Glomerular visceral epithelial cell (primary cell): Measurements from ENCODE around the gene CDT1.
"Not testable (repeated sequence)": the region's sequence is repeated elsewhere in the genome, so short reads cannot be mapped to it uniquely, and the experiment has no call there.

Experiments used
- DNase-seq: peaks from one replicate; pipeline ENCODE4 v3.0.0-alpha.2; 2016; ENCODE audit errors: extremely low spot score

CDT1 gene

DNA sequence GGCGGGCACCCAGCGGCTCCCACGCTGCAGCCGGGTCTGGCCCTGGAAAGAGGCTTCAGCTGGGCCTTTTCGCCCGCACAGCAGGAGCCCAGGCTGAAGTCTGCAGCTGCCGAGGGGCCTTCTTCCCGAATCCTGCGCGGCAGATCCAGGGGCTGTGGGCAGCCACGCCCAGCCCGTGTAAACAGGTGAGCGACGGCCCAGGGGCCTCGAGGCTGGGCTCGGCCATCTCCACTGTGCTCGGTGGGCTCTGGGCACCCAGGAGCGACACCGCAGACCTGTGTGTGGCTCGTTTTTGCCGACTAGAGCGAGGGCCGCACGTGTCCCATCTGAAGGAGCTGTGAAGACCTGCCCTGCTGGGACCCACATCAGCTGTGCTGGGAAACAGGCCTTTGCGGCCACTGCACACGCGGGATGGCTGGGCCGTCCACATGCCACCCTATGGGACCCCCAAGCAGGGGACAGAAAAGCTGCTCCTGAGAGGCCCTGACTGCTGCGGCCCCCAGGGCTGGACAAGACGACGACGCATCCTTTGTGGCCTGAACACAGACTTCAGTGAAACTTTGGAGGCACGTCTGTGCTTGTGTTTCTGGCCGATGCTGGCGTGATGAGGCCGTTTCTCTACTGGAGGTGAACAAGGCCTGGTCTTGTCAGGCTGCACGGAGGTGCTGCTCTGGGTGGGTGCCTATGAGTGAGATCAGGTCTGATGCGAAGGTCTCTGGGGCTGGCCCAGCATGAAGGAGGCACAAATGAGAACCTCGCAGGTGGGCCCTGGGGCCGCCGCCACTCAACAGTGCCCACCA, 13.3 kb downstream of the CDT1 start:
- no peak for DNase-seq

DNA sequence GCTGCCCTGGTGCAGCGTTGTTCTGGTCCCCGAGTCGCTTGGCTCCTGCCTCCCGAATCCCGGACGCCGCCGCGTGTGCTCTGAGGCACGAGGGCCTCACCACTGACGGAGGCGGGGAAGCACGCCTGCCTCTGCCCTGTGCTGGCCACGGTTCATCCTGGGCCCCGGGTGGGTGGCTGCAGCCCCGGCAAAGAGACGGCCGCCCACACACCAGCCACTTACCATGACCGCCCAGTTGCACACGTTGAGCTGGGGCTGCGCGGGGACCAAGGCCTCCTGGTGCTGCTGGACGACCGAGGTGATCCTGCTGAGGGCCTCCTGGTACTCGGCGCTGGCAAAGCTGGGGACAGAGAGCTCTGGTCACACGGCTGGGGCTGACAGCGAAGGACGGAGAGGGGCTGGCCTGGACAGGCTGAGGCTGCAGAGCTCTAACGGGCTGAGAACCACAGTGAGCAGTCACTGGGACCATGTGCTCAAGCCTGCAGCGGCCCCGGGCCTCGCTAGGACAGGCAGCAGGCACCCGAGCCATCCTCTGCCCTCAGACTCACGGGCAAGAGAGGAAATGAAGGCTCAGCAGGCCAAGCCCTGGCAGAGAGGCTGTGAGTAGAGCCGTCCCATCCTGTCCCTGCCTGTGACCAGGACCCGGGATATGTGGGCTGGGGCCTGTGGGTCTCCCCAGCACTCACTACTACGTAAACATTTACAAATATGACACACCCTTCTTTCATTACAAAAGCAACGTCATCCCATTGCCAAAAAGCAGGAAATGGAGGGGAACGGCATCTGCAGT, 14.4 kb downstream of the CDT1 start:
- no peak for DNase-seq

DNA sequence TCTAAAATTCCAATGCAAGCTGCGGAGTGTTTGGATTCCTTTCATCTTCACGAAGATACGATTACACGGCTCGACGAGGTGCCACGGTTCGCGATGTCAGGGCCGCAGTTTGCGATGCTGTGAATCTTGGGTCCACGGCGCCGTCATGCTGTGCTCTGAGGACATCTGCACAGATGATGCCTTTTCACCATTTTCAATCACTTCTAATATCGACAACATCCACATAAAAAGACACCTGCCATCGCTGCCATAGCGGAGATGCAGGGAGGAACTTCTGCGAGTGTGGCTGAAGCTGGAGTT, 14.9 kb downstream of the CDT1 start:
- no peak for DNase-seq

DNA sequence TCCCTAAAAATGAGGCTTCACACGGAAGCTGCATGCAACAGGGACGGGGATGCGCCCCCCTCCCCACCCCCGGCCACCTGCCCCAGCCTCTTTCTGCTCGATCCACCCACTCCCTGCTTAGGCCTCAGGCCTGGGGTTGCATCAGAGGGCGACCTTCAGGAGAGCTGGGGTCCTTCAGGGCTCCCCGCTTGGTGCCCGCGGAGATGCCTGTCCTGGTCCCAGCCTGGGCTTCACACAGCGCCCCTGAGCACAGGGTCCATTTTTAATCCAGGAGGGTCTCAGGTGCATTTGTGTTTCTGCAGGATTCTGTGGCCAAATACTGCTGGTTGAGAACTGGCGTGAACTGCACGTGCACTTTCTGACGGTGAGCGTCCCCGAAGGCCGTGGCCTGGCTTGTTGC, 15.5 kb downstream of the CDT1 start:
- no peak for DNase-seq

DNA sequence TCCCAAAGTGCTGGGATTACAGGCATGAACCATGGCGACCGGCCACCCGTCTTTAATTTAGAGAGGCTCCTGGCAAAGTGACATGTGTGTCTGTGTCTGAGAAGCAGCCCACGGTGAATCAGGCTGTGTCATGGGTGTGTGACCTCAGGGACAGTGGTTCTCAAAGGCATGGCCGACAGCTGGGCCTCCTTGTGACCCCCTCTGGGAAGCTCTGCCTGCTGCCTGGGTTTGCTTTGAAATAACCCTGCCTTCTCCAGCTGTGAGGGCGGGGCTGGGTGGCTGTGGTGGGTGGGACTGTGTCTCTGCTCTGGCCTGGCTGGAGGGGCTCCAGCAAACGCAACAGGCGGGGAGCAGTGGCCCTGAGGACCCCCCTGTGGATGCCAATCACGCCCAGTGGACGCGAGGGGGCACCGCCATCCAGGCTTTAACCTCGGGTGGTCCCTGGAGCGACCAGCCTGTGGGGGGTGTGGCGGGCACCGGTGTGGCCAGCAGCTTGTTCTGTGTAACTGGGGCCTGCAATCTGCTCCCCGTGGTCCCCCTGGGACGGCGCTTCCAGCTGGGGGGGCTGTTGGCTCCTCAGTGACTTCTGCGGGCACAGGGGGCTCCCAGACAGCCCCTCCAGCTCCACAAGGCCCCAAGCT, 16.9 kb downstream of the CDT1 start:
- no peak for DNase-seq

DNA sequence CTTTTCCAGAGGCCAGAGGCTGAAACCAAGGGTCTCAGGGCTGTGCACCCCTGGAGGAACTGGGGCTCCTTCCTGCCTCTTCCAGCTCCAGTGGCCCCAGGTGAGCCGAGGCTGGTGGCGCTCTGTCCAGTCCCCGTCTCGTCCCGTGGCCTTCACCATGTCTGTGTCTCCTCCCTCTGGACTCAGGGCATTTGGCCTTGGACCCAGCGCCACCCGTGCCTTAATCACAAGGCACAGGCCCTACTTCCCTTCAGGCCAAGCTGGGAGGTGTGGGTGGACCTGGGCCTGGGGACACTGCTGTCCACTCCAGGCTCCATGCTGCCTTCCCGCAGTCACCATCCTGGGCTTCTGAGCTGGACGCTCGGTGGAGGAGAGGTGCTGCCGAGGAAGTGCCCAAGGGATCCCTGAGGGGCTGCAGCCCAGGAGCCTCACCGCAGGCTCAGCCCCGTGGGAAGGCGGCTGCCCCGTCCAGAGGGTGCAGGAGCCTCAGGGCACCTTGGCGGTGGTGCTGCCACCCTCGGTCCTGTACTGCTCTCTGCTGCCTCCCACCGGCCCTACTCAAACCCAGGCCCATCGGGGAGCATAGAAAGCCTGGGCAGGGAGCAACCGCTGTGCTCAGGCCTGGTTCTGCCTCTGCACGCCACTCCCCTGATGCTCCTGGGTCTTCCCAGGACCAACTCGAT, 17.7 kb downstream of the CDT1 start:
- no peak for DNase-seq

DNA sequence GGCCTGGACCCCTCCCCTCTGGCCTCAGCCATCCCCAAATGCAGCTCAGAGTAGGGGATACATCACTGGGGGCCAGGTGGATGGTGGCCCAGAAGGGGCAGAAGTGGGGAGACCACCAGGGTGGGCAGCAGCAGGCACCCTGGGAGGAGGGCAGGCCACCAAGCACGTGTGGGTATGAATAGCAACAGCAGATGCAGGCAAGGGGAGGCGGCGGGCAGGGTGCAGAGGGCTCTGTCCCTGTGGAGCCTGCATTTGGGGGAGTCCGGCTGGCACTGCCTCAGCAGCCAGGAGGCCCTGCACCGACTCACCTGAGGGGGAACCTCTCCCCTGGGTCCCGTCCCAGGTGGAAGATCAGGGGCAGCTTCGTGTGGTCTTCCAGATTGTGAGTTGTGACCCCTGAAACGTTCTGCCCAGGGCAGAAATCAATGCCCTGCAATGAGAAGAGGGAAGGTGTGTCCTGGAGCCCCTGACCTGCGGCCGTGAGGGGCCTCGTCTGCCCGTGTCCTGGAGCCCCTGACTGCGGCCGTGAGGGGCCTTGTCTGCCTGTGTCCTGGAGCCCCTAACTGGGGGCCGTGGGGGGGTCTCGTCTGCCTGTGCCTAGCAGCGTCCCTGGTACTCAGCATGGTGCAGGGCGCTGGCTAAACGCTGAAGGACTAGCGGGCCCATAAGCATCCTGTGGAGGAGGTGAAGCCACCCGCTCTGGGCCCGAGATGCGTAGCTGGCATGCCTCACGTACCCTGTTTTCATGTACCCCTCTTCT, 18.9 kb downstream of the CDT1 start:
- DNase-seq = no peak

DNA sequence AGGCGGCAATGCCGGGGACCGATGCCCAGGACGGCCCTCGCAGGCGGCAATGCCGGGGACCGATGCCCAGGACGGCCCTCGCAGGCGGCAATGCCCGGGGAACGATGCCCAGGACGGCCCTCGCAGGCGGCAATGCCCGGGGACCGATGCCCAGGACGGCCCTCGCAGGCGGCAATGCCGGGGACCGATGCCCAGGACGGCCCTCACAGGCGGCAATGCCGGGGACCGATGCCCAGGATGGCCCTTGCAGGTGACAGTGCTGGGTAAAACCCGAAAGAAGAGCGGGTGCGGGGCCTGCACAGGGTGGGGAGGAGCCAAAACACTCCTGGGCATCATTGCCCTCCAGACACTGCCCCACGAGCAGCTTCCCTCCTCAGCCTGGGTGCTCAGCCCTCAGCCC, 20.1 kb downstream of the CDT1 start:
- not testable (repeated sequence) for DNase-seq

DNA sequence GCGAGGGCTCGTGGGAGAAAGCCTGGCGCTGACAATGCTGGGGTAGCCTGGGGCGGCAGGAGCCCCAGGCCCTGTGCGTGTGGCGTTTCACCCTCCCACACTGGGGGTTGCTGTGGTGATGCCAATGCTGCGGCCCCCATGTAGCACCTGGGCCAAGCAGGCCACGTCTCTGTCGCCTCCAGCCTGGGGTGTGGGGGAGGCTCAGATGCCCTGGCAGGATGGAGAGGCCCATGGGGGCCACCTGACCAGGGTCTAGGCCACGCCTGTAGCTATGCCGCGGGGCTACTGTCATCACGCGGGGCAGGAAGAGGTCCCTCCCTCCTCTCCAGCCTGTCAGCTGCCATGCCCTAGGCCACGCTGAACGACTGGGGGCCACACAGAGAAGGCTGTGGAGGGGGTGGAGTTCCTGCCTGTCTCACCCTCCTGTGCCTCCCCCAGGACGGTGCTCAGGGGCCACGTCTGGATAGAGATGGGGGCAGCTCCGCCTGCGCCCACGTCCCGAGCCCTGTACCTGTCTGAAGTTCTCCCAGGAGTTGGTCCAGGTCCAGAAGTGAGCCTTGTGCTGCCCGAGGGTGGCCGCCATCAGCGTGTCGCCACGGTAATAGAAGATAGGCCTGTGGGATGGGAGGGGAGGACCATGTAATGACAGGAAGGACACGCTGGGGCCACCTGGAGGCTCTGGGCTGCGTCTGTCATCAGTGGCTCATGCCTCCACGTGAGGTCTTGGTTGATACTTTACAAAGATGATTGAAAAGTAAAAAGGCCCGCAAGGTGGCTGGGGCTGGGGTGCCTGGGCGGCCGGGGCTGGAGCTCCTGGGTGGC, 20.9 kb downstream of the CDT1 start:
- DNase-seq = no peak

DNA sequence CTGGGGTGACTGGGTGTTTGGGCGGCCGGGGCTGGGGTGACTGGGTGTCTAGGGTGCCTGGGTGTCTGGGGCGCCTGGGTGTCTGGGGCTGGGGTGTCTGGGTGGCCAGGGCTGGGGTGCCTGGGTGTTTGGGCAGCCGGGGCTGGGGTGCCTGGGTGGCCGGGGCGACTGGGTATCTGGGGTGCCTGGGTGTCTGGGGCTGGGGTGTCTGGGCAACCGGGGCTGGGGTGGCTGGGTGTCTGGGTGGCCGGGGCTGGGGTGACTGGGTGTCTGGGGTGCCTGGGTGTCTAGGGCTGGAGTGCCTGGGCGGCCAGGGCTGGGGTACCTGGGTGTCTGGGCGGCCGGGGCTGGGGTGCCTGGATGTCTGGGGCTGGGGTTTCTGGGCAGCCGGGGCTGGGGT, 21.6 kb downstream of the CDT1 start:
- no peak for DNase-seq

DNA sequence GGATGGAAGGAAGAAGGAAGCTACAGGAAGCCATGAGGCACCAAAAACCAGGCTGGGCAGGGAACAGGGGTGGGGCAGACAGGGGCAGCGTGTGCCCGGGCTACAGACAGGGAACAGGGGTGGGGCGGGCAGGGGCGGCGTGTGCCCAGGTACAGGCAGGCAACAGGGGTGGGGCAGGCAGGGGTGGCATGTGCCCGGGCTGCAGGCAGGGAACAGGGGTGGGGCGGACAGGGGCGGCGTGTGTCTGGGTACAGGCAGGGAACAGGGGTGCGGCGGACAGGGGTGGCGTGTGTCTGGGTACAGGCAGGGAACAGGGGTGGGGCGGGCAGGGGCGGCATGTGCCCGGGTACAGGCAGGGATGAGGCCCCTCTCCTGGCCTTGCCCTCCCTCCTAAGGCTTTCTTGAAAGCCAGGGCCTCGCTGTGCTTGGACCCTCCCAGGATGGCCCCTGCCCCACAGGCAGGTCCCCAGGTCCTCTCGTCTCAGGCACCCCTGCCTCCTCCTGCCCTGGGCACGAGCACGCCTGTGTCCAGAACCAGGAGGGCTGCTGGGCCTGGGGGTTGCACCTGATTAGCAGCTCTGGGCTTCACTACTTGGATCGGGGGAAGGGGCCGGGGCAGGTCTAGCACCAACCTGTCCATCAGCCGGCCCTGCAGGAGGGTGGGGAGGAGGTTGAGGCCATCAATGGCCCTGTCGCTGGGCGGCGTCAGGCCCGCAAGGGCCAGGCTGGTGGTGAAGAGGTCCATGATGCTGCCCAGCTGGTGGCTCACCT, 22.7 kb downstream of the CDT1 start:
- no peak for DNase-seq

DNA sequence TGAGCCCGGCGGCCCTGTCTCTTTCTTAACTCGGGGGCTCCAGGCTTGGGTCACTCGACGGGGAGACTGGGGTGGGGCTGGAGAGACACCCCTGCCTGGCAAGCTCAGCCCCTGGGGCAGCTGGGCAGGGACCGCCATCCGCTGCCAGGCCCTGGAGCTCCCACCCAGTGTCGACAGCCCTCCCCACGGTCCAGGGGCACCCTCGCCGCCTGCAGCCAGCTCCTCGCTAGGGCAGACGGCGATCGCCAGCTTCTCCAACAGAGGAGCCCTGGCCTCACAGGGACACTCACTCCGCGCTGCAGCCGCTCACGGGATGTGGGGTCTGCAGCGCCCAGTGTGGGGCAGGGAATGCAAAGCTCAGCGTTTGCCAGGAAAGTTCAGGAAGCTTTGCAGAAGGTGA, 24.1 kb downstream of the CDT1 start:
- DNase-seq = no peak

DNA sequence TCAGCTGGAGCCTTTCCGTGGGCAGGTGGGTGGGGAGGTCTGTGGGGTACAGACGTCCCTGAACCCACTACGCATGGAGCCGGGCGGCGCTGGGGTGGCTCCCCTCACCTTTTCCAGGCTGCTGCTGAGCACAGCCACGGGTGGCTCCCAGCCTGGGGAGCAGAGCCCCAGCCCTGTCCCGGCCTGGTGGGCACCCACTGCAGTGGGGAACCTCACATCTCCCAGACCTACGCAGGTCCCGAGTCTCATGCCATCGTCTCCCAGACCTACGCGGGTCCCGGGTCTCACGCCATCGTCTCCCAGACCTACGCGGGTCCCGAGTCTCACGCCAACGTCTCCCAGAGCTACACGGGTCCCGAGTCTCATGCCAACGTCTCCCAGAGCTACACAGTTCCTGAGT, 25.1 kb downstream of the CDT1 start:
- DNase-seq = no peak

DNA sequence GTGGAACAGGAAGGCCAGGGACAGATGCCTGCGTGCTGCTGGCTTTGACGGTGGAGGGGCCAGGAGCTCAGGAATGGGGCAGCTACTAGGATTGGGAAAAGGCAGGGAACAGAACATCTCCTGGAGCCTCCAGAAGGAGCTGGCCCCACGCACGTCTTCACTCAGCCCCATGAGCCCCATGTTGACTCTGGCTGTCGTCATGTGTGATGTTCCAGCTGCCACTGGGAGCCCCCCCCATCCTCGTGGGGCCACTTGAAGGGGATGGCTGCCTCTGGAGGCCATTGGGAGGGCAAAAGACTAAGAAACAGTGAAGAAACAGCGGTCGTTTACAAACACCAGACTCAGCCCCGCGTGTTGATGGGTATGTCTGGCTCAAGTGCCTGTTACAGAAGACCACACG, 26.7 kb downstream of the CDT1 start:
- DNase-seq = no peak

DNA sequence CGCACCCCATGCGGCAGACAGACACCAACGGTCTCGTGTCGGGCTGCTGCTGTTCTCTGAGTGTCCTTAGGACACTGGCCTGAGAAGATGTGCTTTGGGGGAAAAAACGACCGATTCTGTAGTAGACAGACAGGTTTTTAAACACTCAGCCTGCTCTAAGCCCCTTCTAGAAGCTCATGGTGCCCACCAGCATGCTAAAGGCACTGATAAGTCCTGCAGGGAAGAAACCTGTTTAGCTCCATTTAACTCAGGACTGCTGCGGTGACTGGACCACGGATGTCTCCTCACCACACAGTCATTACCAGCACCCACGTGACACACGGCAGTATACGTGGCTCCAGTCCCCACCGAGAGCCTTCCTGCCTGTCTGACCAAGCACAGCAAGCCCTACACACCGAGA, 27.2 kb downstream of the CDT1 start:
- no peak for DNase-seq

DNA sequence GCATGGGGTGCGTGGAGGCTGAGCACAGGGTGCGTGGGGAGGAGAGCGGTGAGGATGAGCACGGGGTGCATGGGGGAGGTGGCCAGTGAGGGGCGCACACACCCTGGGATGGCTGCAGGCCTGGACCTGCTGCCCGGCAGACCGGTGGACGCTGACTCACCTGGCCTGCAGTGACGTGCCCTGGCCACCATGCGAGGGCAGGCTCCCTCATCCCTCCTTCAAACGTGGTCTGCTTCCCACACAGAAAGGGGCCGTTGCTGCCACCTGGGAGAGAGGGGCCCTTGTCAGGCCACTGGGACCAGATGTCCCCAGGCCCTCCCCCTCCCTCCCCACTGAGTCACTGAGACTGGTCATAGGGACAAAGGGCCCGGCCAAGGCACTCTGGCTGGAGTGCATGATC, 28.2 kb downstream of the CDT1 start:
- DNase-seq = no peak

DNA sequence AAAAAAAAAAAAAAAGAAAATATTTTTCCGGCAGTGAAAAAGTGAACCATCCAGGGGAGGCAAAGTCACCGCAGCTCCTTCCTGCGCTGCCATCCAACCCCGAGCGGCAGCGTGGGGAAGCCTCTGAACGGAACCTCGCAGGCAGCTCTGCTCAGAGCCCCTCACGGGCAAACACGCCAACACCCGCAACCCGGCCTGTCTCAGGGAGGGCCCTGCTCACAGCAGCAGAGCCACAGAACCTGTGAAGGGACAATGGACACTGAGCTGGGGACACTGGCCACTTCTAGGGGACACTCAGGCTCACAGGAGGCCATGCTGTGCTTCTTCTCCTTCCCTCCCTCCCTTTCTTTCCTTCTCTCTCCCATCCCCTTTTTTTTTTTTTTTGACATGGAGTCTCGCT, 29.5 kb downstream of the CDT1 start:
- no peak for DNase-seq

DNA sequence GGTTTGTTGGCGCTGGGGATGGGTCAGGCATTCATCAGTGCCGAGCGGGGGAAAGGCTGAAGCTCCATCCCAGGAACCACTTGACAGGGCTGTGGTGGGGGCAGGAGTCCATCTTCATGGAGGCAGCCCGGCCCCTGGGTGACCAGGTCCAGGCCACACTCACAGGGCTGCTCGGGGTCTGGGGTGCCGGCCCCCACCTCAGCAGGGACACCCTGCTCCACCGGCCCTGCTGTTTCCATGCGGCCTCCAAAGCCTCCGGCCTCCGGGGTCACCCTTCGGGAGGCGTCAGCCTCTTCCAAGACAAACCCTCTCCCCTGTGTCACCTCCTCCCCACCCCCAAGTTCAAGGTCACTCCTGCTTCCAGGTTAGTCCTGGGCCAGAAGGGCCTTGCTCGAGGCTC, 31.1 kb downstream of the CDT1 start:
- DNase-seq = no peak

DNA sequence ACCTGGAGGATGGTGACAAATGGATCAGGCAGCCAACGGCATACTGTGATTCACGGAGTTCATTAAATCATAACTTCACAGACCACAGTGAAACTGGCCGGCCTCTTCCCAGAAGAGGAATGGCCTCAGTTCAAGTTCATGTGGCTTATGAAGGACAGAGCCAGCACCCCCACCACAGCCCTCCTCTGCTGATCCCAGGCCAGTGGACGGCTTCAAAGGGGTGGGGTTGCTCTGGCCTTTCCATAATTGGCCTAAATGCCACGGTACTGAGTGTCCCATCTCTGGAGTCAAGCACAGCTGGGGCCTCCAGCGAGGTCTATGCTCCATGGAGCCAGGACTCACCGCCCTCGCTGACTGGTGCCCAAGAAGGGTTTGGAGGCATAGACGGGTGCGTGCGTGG, 31.8 kb downstream of the CDT1 start:
- no peak for DNase-seq

DNA sequence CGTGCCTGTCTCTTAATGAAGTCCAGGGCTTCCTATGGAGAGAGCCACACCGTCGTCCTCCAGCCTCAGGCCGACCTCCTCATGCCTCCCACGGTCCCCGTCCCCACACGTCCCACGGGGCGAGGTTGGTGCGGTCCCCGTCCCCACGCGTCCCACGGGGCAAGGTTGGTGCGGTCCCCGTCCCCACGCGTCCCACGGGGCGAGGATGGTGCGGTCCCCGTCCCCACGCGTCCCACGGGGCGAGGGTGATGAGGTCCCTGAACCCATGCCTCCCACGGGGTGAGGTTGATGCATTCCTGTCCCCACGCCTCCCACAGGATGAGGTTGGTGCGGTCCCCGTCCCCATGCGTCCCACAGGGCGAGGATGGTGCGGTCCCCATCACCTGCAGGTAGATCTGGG, 32.2 kb downstream of the CDT1 start:
- DNase-seq = no peak
